H9 (cell line): Measurements from ENCODE around the gene HECTD1. TPM values are rescaled to one million over a fixed set of nuclear protein-coding genes. Genes with fewer than 3 reads are reported as not detected.

Experiments
- DNase-seq: peaks from one replicate; pipeline ENCODE4 v3.0.0-alpha.2; 2017
- H2AFZ ChIP-seq: one replicate; pipeline ENCODE4 v1.6.1; 2013; ENCODE audit warnings: mild to moderate bottlenecking, low read length, control low read depth, moderate library complexity
- H2AK5ac ChIP-seq: 2 replicates; pipeline ENCODE4 v1.6.1; 2013; ENCODE audit warnings: low read length, control low read depth, mixed read lengths; ENCODE audit not compliant: insufficient read length
- H2BK120ac ChIP-seq: one replicate; pipeline ENCODE4 v1.6.1; 2013; ENCODE audit warnings: low read depth, mild to moderate bottlenecking, low read length, control low read depth, inconsistent platforms; ENCODE audit not compliant: poor library complexity, severe bottlenecking
- H2BK12ac ChIP-seq: 2 replicates; pipeline ENCODE4 v1.6.1; 2013; ENCODE audit warnings: low read length, control low read depth, mixed read lengths, low read depth; ENCODE audit not compliant: insufficient read length
- H2BK15ac ChIP-seq: 2 replicates; pipeline ENCODE4 v1.6.1; 2013; ENCODE audit warnings: low read depth, low read length, control low read depth
- H2BK20ac ChIP-seq: one replicate; pipeline ENCODE4 v1.6.1; 2013; ENCODE audit warnings: low read depth, mild to moderate bottlenecking, low read length, control low read depth, inconsistent platforms; ENCODE audit not compliant: poor library complexity, severe bottlenecking
- H2BK5ac ChIP-seq: 2 replicates; pipeline ENCODE4 v1.6.1; 2013; ENCODE audit warnings: low read length, control low read depth, mixed read lengths; ENCODE audit not compliant: insufficient read length
- H3K14ac ChIP-seq: 2 replicates; pipeline ENCODE4 v1.6.1; 2013; ENCODE audit warnings: low read length, control low read depth; ENCODE audit not compliant: insufficient read depth
- H3K18ac ChIP-seq: 2 replicates; pipeline ENCODE4 v1.6.1; 2013; ENCODE audit warnings: low read depth, mild to moderate bottlenecking, mixed read lengths, low read length, control low read depth; ENCODE audit not compliant: insufficient read length
- H3K23ac ChIP-seq: 2 replicates; pipeline ENCODE4 v1.6.1; 2013; ENCODE audit warnings: low read length, control low read depth, mixed read lengths, low read depth; ENCODE audit not compliant: insufficient read length
- H3K23me2 ChIP-seq: 2 replicates; pipeline ENCODE4 v1.6.1; 2013; ENCODE audit warnings: low read depth, mild to moderate bottlenecking, mixed read lengths, low read length, control low read depth; ENCODE audit not compliant: insufficient read length, poor library complexity, severe bottlenecking
- H3K27ac ChIP-seq: 2 replicates; pipeline ENCODE4 v1.5.1; 2013; ENCODE audit warnings: low read length, control low read depth, mixed read lengths, low read depth; ENCODE audit not compliant: insufficient read length
- H3K27me3 ChIP-seq: 2 replicates; pipeline ENCODE4 v1.6.1; 2013; ENCODE audit warnings: low read length, control low read depth, inconsistent platforms; ENCODE audit not compliant: insufficient read depth
- H3K4ac ChIP-seq: 2 replicates; pipeline ENCODE4 v1.6.1; 2013; ENCODE audit warnings: low read depth, mild to moderate bottlenecking, control low read depth, inconsistent platforms, low read length, moderate library complexity
- H3K4me1 ChIP-seq: 2 replicates; pipeline ENCODE4 v1.6.1; 2013; ENCODE audit warnings: low read length, control low read depth, inconsistent platforms; ENCODE audit not compliant: insufficient read depth
- H3K4me2 ChIP-seq: 2 replicates; pipeline ENCODE4 v1.6.1; 2013; ENCODE audit warnings: low read length, control low read depth, mixed read lengths; ENCODE audit not compliant: insufficient read length, insufficient read depth
- H3K56ac ChIP-seq: 2 replicates; pipeline ENCODE4 v1.6.1; 2013; ENCODE audit warnings: low read depth, mild to moderate bottlenecking, mixed read lengths, low read length, control low read depth; ENCODE audit not compliant: insufficient read length
- H3K79me1 ChIP-seq: 2 replicates; pipeline ENCODE4 v1.6.1; 2013; ENCODE audit warnings: low read depth, mild to moderate bottlenecking, moderate library complexity, low read length, control low read depth, inconsistent platforms; ENCODE audit not compliant: insufficient read depth, poor library complexity, severe bottlenecking
- H3K79me2 ChIP-seq: 2 replicates; pipeline ENCODE4 v1.6.1; 2013; ENCODE audit warnings: low read length, control low read depth, inconsistent platforms; ENCODE audit not compliant: insufficient read depth
- H3K9ac ChIP-seq: 2 replicates; pipeline ENCODE4 v1.6.1; 2013; ENCODE audit warnings: low read length, control low read depth, mixed read lengths; ENCODE audit not compliant: insufficient read length; ENCODE audit errors: extremely low read depth
- H3K9me3 ChIP-seq: one replicate; pipeline ENCODE4 v1.6.1; 2013; ENCODE audit warnings: low read depth, low read length, inconsistent platforms; ENCODE audit not compliant: control insufficient read depth
- H3T11ph ChIP-seq: one replicate; pipeline ENCODE4 v1.6.1; 2013; ENCODE audit warnings: mild to moderate bottlenecking, low read length, control low read depth, inconsistent platforms
- H4K20me1 ChIP-seq: one replicate; pipeline ENCODE4 v1.6.1; 2013; ENCODE audit not compliant: control insufficient read depth, insufficient read length, insufficient read depth
- H4K5ac ChIP-seq: 2 replicates; pipeline ENCODE4 v1.6.1; 2013; ENCODE audit warnings: low read depth, mild to moderate bottlenecking, mixed read lengths, low read length, control low read depth; ENCODE audit not compliant: insufficient read length
- H4K8ac ChIP-seq: replicated peaks from 2 replicates; pipeline ENCODE4 v1.6.1; 2013; ENCODE audit warnings: low read length, control low read depth, mixed read lengths, low read depth; ENCODE audit not compliant: insufficient read length
- H4K91ac ChIP-seq: 2 replicates; pipeline ENCODE4 v1.6.1; 2013; ENCODE audit warnings: low read depth, mild to moderate bottlenecking, moderate library complexity, mixed read lengths, low read length, control low read depth; ENCODE audit not compliant: insufficient read length
- H3K27ac Mint-ChIP-seq, 3 experiments: 2 replicates in 2 of 3; 3 replicates in 1 of 3; pipeline ENCODE4 v1.8.0; 2020 to 2021; ENCODE audit warnings: mixed read lengths in 3 of 3, mild to moderate bottlenecking in 1 of 3, moderate library complexity in 1 of 3
- H3K27me3 Mint-ChIP-seq: 2 replicates; pipeline ENCODE4 v1.8.0; 2021; ENCODE audit warnings: low read depth, mild to moderate bottlenecking, moderate library complexity, mixed read lengths
- H3K36me3 Mint-ChIP-seq, 3 experiments: 2 replicates in 2 of 3; 3 replicates in 1 of 3; pipeline ENCODE4 v1.8.0; 2020 to 2021; ENCODE audit warnings: low read depth in 3 of 3, mixed read lengths in 3 of 3; ENCODE audit not compliant: insufficient read depth in 1 of 3
- H3K4me1 Mint-ChIP-seq, 2 experiments: 2 replicates each; pipeline ENCODE4 v1.8.0; 2020; ENCODE audit warnings: mixed read lengths in 2 of 2
- H3K4me3 Mint-ChIP-seq, 2 experiments: 2 replicates in 1 of 2; 3 replicates in 1 of 2; pipeline ENCODE4 v1.8.0; 2020 to 2021; ENCODE audit warnings: mild to moderate bottlenecking in 2 of 2, mixed read lengths in 2 of 2, moderate library complexity in 1 of 2
- H3K9me3 Mint-ChIP-seq, 2 experiments: 2 replicates in 1 of 2; 3 replicates in 1 of 2; pipeline ENCODE4 v1.8.0; 2020; ENCODE audit warnings: mild to moderate bottlenecking in 2 of 2, mixed read lengths in 2 of 2, moderate library complexity in 1 of 2
- WGBS: extraction: QIAGEN DNeasy Blood & Tissue Kit; methylation state at CpG from one replicate; pipeline ENCODE4 v1.1.7; 2013; ENCODE audit warnings: missing lambda C conversion rate, low lambda C conversion rate, mixed read lengths; ENCODE audit not compliant: insufficient read length; ENCODE audit errors: extremely low coverage; 5-methylcytosine and 5-hydroxymethylcytosine counted together
- total RNA-seq: library from RNA; stranded (reverse); gene quantifications from 2 replicates; pipeline ENCODE4 v1.2.1, GENCODE V29; 2021
- TF ChIP-seq, protein P1 (sequence below): fragments of 200-600 bp; sonication (generic); conservative IDR thresholded peaks from 3 replicates; pipeline ENCODE4 v1.8.0; 2021; ENCODE audit warnings: antibody characterized with exemption, mild to moderate bottlenecking

HECTD1 gene
- total RNA-seq, 1 experiment from 2014 or later = 135 TPM

- no peaks in the 10 kb centered on the region for H3K27me3 Mint-ChIP-seq
- Histone ChIP-seq H2BK20ac (no peak overlapping the region), H3K9me3 (no peaks in the 10 kb centered on the region), H2BK5ac (no peak overlapping the region), H3K23ac (no peak overlapping the region), H3K4me1 (no peaks in the 10 kb centered on the region), H3K14ac (no peak overlapping the region), H3K79me2 (peaks cover 5% of the 10 kb centered on the region; the same call in 1 of the 2 replicates), H4K91ac (no peak overlapping the region), H2AK5ac (no peak overlapping the region), H3T11ph (no peak overlapping the region), H3K18ac (no peak overlapping the region), H3K9ac (no peak overlapping the region), H3K4ac (no peak overlapping the region), H2BK15ac (no peak overlapping the region), H3K27me3 (no peaks in the 10 kb centered on the region), H4K8ac (no peak overlapping the region), H3K27ac (no peak overlapping the region), H4K5ac (no peak overlapping the region), H2BK120ac (no peak overlapping the region), H3K23me2 (no peaks in the 10 kb centered on the region), H4K20me1 (no peaks in the 10 kb centered on the region), H3K56ac (no peak overlapping the region), H3K79me1 (peaks cover 4% of the 10 kb centered on the region), H2AFZ (no peak overlapping the region), H3K4me2 (no peak overlapping the region), H2BK12ac (no peak overlapping the region)
- H3K4me1 Mint-ChIP-seq = peaks cover 7 to 8% of the 10 kb centered on the region in 2 experiments; a peak in 3 of 4 replicates
- no CpG with 5 or more reads among the region's 8 CpGs for WGBS
- no peak overlapping the region for H3K4me3 Mint-ChIP-seq
- H3K27ac Mint-ChIP-seq = peak overlapping the region in 1 of 3 experiments; percentile 86; a peak in 2 of 7 replicates
- TF ChIP-seq, protein P1, sequence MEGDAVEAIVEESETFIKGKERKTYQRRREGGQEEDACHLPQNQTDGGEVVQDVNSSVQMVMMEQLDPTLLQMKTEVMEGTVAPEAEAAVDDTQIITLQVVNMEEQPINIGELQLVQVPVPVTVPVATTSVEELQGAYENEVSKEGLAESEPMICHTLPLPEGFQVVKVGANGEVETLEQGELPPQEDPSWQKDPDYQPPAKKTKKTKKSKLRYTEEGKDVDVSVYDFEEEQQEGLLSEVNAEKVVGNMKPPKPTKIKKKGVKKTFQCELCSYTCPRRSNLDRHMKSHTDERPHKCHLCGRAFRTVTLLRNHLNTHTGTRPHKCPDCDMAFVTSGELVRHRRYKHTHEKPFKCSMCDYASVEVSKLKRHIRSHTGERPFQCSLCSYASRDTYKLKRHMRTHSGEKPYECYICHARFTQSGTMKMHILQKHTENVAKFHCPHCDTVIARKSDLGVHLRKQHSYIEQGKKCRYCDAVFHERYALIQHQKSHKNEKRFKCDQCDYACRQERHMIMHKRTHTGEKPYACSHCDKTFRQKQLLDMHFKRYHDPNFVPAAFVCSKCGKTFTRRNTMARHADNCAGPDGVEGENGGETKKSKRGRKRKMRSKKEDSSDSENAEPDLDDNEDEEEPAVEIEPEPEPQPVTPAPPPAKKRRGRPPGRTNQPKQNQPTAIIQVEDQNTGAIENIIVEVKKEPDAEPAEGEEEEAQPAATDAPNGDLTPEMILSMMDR = no peak
- no peaks in the 10 kb centered on the region for H3K9me3 Mint-ChIP-seq
- DNase-seq = no peak
- H3K36me3 Mint-ChIP-seq = peaks cover 4 to 46% (median 35%) of the 10 kb centered on the region in 3 experiments; a peak in 6 of 7 replicates
Measured at GRCh38 chr14:31190717-31191263, 16.8 kb downstream of the HECTD1 start.
